Kidney glomerular epithelial cell (primary cell): ENCODE data around the gene PCAT6.
A peak's percentile ranks its signal among the peaks of the same experiment; 100 is the strongest.
"Not testable (repeated sequence)": the region's sequence is repeated elsewhere in the genome, so short reads cannot be mapped to it uniquely, and the experiment has no call there.

ENCODE experiments used
- DNase-seq: peaks from one replicate; lab custom pipeline; 2025; lab: John Stamatoyannopoulos, UW

The PCAT6 gene

GRCh38 chr1:202807451-202807925 lies 3.3 kb upstream of the PCAT6 start:
- no peak for DNase-seq

GRCh38 chr1:202807926-202808757 lies 2.6 kb upstream of the PCAT6 start, which contains the start of gene KDM5B:
Gene KDM5B, minus strand, starts transcription at chr1:202808421. Its CDS starts 116 bp downstream, at chr1:202808305.
- DNase-seq, result peak; percentile 13

- DNase-seq, result no peak
Measured at GRCh38 chr1:202809597-202810159, 1.1 kb upstream of the PCAT6 start.

- DNase-seq, result peak; percentile 74
Measured at GRCh38 chr1:202810193-202810614, 550 bp upstream of the PCAT6 start.

- DNase-seq, result no peak
Measured at GRCh38 chr1:202811296-202812175, 782 bp downstream of the PCAT6 start.

- no peak for DNase-seq
Measured at GRCh38 chr1:202812176-202813026, 1.6 kb downstream of the PCAT6 start.

GRCh38 chr1:202815120-202815519 lies 4.4 kb downstream of the PCAT6 start:
- DNase-seq, result no peak

GRCh38 chr1:202818819-202819218 lies 8.1 kb downstream of the PCAT6 start:
- DNase-seq, result no peak

GRCh38 chr1:202821467-202821866 lies 10.7 kb downstream of the PCAT6 start:
- DNase-seq, result no peak

- DNase-seq, result no peak
Measured at GRCh38 chr1:202825748-202826147, 15.0 kb downstream of the PCAT6 start.

- not testable (repeated sequence) for DNase-seq
Measured at GRCh38 chr1:202829223-202829622, 18.5 kb downstream of the PCAT6 start.

- no peak for DNase-seq
Measured at GRCh38 chr1:202831906-202832305, 21.2 kb downstream of the PCAT6 start.

GRCh38 chr1:202834771-202835547 lies 24.2 kb downstream of the PCAT6 start:
- no peak for DNase-seq

- no peak for DNase-seq
Measured at GRCh38 chr1:202835548-202836072, 24.9 kb downstream of the PCAT6 start.

GRCh38 chr1:202836623-202837403 lies 26.1 kb downstream of the PCAT6 start:
- DNase-seq, result no peak

- DNase-seq, result no peak
Measured at GRCh38 chr1:202837746-202838262, 27.1 kb downstream of the PCAT6 start.

- no peak for DNase-seq
Measured at GRCh38 chr1:202843081-202843480, 32.3 kb downstream of the PCAT6 start.

- no peak for DNase-seq
Measured at GRCh38 chr1:202844259-202844658, 33.5 kb downstream of the PCAT6 start.

GRCh38 chr1:202844935-202845334 lies 34.2 kb downstream of the PCAT6 start:
- DNase-seq, result no peak
